GM23338 (cell line): ENCODE data around the gene ACAD9.

Experiments
- CREB1 ChIP-seq: fragments of 250-450 bp; sonication (Bioruptor Pico); IDR thresholded peaks from 2 replicates; pipeline ENCODE4 v1.5.0; 2020; ENCODE audit warnings: low read depth, mild to moderate bottlenecking, moderate library complexity
- CTCF ChIP-seq, 2 experiments: fragments of 200-600 bp in 1 of 2; sonication (generic) in 1 of 2; conservative IDR thresholded peaks; 2 replicates each; pipeline versions ENCODE4 v1.5.1 to v1.6.1; 2016 to 2017; ENCODE audit warnings: antibody characterized with exemption in 2 of 2, low read depth in 2 of 2, mild to moderate bottlenecking in 2 of 2, moderate library complexity in 1 of 2
- EZH2 ChIP-seq: fragments of 200-600 bp; sonication (generic); IDR thresholded peaks from one replicate; pipeline ENCODE4 v1.8.0; 2017; ENCODE audit warnings: antibody characterized with exemption, mild to moderate bottlenecking, low read depth; ENCODE audit not compliant: unreplicated experiment
- EZH2phosphoT487 ChIP-seq: fragments of 200-600 bp; sonication (generic); IDR thresholded peaks from one replicate; pipeline ENCODE4 v1.8.1; 2018; ENCODE audit warnings: antibody characterized with exemption; ENCODE audit not compliant: unreplicated experiment
- JUNB ChIP-seq: IDR thresholded peaks from one replicate; pipeline ENCODE4 v1.6.1; 2016; ENCODE audit warnings: antibody characterized with exemption; ENCODE audit not compliant: unreplicated experiment
- POLR2AphosphoS5 ChIP-seq: IDR thresholded peaks from 2 replicates; pipeline ENCODE4 v1.6.1; 2016; ENCODE audit warnings: antibody characterized with exemption, low read depth
- REST ChIP-seq: IDR thresholded peaks from one replicate; pipeline ENCODE4 v1.6.1; 2018; ENCODE audit warnings: antibody characterized with exemption; ENCODE audit not compliant: unreplicated experiment
- ZNF114 ChIP-seq: fragments of 250-450 bp; sonication (Bioruptor Pico); IDR thresholded peaks from 2 replicates; pipeline ENCODE4 v1.5.0; 2020; ENCODE audit warnings: mild to moderate bottlenecking, moderate library complexity
- ZNF331 ChIP-seq: fragments of 250-450 bp; sonication (Bioruptor Pico); IDR thresholded peaks from 2 replicates; pipeline ENCODE4 v1.5.0; 2020; ENCODE audit warnings: low read depth, mild to moderate bottlenecking, moderate library complexity
- ZNF462 ChIP-seq: fragments of 250-450 bp; sonication (Bioruptor Pico); IDR thresholded peaks from 2 replicates; pipeline ENCODE4 v1.5.0; 2020; ENCODE audit warnings: mild to moderate bottlenecking, moderate library complexity
- TF ChIP-seq, protein P1 (sequence below): IDR thresholded peaks from 2 replicates; pipeline ENCODE4 v1.6.1; 2016; ENCODE audit warnings: antibody characterized with exemption

DNA sequence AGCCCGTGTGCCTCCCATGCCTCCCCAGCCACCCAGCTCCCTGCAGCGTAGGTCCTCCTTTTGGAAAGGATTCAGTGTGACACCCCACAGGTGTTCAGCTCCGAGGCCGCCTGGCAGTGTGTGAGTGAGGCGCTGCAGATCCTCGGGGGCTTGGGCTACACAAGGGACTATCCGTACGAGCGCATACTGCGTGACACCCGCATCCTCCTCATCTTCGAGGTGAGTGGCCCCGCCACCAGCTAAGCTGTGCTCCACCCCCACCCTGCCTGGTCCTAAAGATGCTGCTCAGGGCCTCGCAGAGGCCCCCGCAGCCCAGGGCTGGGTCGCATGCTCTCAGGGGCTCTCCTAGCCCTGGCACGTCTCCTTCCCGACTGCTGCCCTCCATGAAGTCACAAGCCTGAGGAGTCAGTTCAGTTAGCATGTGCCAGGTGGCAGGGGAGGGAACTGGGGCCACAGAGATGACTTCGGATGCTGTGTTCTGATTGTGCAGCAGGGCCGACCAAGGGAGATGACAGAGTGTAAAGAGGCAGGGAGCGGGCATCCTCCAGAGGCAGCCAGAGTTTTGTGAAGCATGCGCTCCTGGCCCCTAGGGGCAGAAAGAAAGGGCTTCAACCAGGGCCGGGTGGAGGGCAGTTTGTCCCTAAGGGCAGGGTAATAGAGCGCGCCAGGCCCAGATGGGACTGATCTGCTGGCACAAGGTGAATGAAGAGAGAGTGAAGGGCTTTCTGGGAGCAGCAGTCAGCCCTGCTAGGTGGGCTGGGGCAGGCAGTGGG lies 26.8 kb downstream of the ACAD9 start:
- no peak for TF ChIP-seq CTCF (conservative IDR thresholded peaks at IDR 0.05; ENCODE audit: low read depth in 2 of 2)
- no peak for TF ChIP-seq EZH2phosphoT487
- TF ChIP-seq REST: no peak
- TF ChIP-seq POLR2AphosphoS5: no peak
- no peak for TF ChIP-seq EZH2
- no peak for TF ChIP-seq JUNB
- no peak for TF ChIP-seq CREB1
- TF ChIP-seq ZNF114 (CRISPR knock-in tag): no peak
- TF ChIP-seq ZNF462 (CRISPR knock-in tag): no peak
- TF ChIP-seq, protein P1, sequence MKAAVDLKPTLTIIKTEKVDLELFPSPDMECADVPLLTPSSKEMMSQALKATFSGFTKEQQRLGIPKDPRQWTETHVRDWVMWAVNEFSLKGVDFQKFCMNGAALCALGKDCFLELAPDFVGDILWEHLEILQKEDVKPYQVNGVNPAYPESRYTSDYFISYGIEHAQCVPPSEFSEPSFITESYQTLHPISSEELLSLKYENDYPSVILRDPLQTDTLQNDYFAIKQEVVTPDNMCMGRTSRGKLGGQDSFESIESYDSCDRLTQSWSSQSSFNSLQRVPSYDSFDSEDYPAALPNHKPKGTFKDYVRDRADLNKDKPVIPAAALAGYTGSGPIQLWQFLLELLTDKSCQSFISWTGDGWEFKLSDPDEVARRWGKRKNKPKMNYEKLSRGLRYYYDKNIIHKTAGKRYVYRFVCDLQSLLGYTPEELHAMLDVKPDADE: no peak
- TF ChIP-seq ZNF331 (CRISPR knock-in tag): no peak
